ENCODE results near the gene TSNAX. TPM values are rescaled to one million over a fixed set of nuclear protein-coding genes. Genes with fewer than 3 reads are reported as not detected.
A peak's percentile ranks its signal among the peaks of the same experiment; 100 is the strongest.
"Not testable (repeated sequence)": the region's sequence is repeated elsewhere in the genome, so short reads cannot be mapped to it uniquely, and the experiment has no call there.

TSNAX gene
- total RNA-seq, 1 donor from 2014 or later, result 27.9 TPM

GRCh38 chr1:231561647-231562383 lies 33.3 kb downstream of the TSNAX start:
- no peak for DNase-seq (ENCODE audit: low spot score)

GRCh38 chr1:231563247-231563646 lies 34.8 kb downstream of the TSNAX start:
- DNase-seq (ENCODE audit: low spot score), result no peak

GRCh38 chr1:231564373-231564772 lies 35.9 kb downstream of the TSNAX start:
- DNase-seq (ENCODE audit: low spot score), result no peak

- no peak for DNase-seq (ENCODE audit: low spot score)
These were observed 38.0 kb downstream of the TSNAX start for GRCh38 chr1:231566496-231566895.

GRCh38 chr1:231570262-231570661 lies 41.8 kb downstream of the TSNAX start:
- DNase-seq (ENCODE audit: low spot score), result not testable (repeated sequence)

- peak; percentile 23 for DNase-seq (ENCODE audit: low spot score)
These were observed 43.4 kb downstream of the TSNAX start for GRCh38 chr1:231571904-231572303.

- no peak for DNase-seq (ENCODE audit: low spot score)
These were observed 47.0 kb downstream of the TSNAX start for GRCh38 chr1:231575472-231575871.

- no peak for DNase-seq (ENCODE audit: low spot score)
These were observed 48.6 kb downstream of the TSNAX start for GRCh38 chr1:231576804-231577718.

GRCh38 chr1:231580874-231581273 lies 52.4 kb downstream of the TSNAX start:
- DNase-seq (ENCODE audit: low spot score), result no peak

- DNase-seq (ENCODE audit: low spot score), result no peak
These were observed 53.4 kb downstream of the TSNAX start for GRCh38 chr1:231581859-231582258.

- DNase-seq (ENCODE audit: low spot score), result no peak
These were observed 54.9 kb downstream of the TSNAX start for GRCh38 chr1:231583376-231583775.

GRCh38 chr1:231584117-231584516 lies 55.6 kb downstream of the TSNAX start:
- peak; percentile 85 for DNase-seq (ENCODE audit: low spot score)

- DNase-seq (ENCODE audit: low spot score), result no peak
These were observed 56.5 kb downstream of the TSNAX start for GRCh38 chr1:231584921-231585320.

- DNase-seq (ENCODE audit: low spot score), result peak; percentile 80
These were observed 62.2 kb downstream of the TSNAX start for GRCh38 chr1:231590453-231591198.

GRCh38 chr1:231591466-231591865 lies 63.0 kb downstream of the TSNAX start:
- DNase-seq (ENCODE audit: low spot score), result no peak

- DNase-seq (ENCODE audit: low spot score), result no peak
These were observed 64.3 kb downstream of the TSNAX start for GRCh38 chr1:231592809-231593208.

- not testable (repeated sequence) for DNase-seq (ENCODE audit: low spot score)
These were observed 64.8 kb downstream of the TSNAX start for GRCh38 chr1:231593264-231593663.

- no peak for DNase-seq (ENCODE audit: low spot score)
These were observed 65.7 kb downstream of the TSNAX start for GRCh38 chr1:231594123-231594522.

GRCh38 chr1:231594749-231595148 lies 66.3 kb downstream of the TSNAX start:
- DNase-seq (ENCODE audit: low spot score), result no peak

GRCh38 chr1:231596337-231596791 lies 67.9 kb downstream of the TSNAX start:
- no peak for DNase-seq (ENCODE audit: low spot score)

- DNase-seq (ENCODE audit: low spot score), result no peak
These were observed 69.5 kb downstream of the TSNAX start for GRCh38 chr1:231597971-231598370.

- peak; percentile 50 for DNase-seq (ENCODE audit: low spot score)
These were observed 72.0 kb downstream of the TSNAX start for GRCh38 chr1:231600458-231600976.

Data from umbilical cord (tissue), 2 donors.